Thoracic aorta (tissue), 2 donors: ENCODE data around the gene DUSP7. TPM values are rescaled to one million over a fixed set of nuclear protein-coding genes. Genes with fewer than 3 reads are reported as not detected.

Experiments
- ATAC-seq: fragments of 150-250 bp; one replicate; pipeline ENCODE4 v1.8.0; 2017; ENCODE audit warnings: low read depth; ENCODE audit not compliant: insufficient number of reproducible peaks, low FRiP score
- DNase-seq: peaks from one replicate; pipeline ENCODE4 v3.0.0-alpha.2; 2020; ENCODE audit warnings: low spot score
- H3K27ac ChIP-seq, 2 donors: fragments of 200-600 bp; sonication (generic); 1 replicate in 1 of 2; 2 replicates in 1 of 2; pipeline ENCODE4 v1.5.1; 2016; ENCODE audit warnings: mild to moderate bottlenecking in 2 of 2, moderate library complexity in 2 of 2
- H3K27me3 ChIP-seq: fragments of 200-600 bp; sonication (generic); replicated peaks from 2 replicates; pipeline ENCODE4 v1.6.0; 2016; ENCODE audit warnings: mild to moderate bottlenecking; ENCODE audit not compliant: insufficient read depth
- H3K36me3 ChIP-seq: fragments of 200-600 bp; sonication (generic); one replicate; pipeline ENCODE4 v1.5.1; 2016
- H3K4me1 ChIP-seq, 2 donors: fragments of 200-600 bp; sonication (generic); 1 replicate in 1 of 2; 2 replicates in 1 of 2; pipeline versions ENCODE4 v1.5.1 to v1.6.0; 2016; ENCODE audit warnings: low read depth in 2 of 2, mild to moderate bottlenecking in 1 of 2; ENCODE audit not compliant: control insufficient read depth in 1 of 2
- H3K4me3 ChIP-seq: fragments of 200-600 bp; sonication (generic); 2 replicates; pipeline ENCODE4 v1.5.1; 2016; ENCODE audit warnings: mild to moderate bottlenecking
- H3K9me3 ChIP-seq: fragments of 200-600 bp; sonication (generic); 2 replicates; pipeline ENCODE4 v1.5.1; 2016
- total RNA-seq, 2 donors: library from RNA; depleted of rRNA; stranded (reverse); fragments of >200 nt; gene quantifications; one replicate each; pipeline versions ENCODE4 v1.1.0 to v1.2.3, GENCODE V29; 2016
- TF ChIP-seq, protein P1 (sequence below): fragments of 200-600 bp; sonication (generic); IDR thresholded peaks from one replicate; pipeline ENCODE4 v1.5.1; 2019; ENCODE audit warnings: antibody characterized with exemption

Gene DUSP7
- total RNA-seq, 2 donors from 2014 or later, result 41.1 to 42.2 TPM

DNA sequence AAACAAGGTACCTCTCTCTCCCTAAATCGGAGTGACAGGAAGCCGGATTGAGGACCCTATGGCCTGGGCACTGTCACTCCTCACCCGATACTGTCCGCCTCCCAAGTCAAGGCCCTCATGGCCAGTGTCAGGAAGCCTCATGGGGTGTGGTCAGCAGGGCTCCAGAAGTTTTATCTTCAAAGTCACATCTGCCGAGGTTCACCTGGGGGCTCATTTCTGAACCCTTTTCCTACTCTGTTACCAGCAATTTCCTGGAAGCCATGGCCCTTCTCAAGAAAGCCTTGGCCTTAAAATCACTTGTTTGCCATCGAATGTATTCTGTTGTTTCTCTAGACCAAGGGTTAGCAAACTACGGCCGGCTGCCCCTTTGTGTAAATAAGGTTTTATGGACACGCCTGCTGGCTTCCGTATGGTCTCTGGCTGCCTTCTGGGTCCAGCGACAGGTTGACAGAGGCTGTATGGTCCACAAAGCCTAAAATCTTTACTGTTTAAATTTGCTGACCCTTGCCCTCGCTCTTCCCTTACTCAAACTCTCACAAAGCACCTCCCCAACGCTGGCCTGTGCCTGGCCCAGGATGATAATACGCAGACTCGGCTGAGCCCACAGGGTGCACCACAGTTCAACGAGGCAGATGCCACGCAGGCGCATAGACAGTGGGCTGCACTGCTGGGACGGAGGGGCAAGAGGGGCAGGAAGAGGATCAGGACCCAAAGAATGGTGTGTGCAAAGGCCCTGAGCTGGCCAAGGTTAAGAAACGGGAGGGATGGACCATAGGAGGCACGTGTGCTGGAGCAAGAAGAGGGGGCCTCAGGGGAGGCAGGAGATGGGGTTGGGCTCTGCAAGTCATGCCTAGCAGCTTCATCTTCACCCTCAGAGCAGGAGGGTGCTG, 24.7 kb upstream of the DUSP7 start:
- Histone ChIP-seq H3K4me3 (no peak overlapping the region), H3K27ac (no peak overlapping the region), H3K36me3 (no peaks in the 10 kb centered on the region), H3K9me3 (no peaks in the 10 kb centered on the region), H3K4me1 (peaks cover 12 to 15% of the 10 kb centered on the region in 2 donors), H3K27me3 (no peaks in the 10 kb centered on the region)
- TF ChIP-seq, protein P1, sequence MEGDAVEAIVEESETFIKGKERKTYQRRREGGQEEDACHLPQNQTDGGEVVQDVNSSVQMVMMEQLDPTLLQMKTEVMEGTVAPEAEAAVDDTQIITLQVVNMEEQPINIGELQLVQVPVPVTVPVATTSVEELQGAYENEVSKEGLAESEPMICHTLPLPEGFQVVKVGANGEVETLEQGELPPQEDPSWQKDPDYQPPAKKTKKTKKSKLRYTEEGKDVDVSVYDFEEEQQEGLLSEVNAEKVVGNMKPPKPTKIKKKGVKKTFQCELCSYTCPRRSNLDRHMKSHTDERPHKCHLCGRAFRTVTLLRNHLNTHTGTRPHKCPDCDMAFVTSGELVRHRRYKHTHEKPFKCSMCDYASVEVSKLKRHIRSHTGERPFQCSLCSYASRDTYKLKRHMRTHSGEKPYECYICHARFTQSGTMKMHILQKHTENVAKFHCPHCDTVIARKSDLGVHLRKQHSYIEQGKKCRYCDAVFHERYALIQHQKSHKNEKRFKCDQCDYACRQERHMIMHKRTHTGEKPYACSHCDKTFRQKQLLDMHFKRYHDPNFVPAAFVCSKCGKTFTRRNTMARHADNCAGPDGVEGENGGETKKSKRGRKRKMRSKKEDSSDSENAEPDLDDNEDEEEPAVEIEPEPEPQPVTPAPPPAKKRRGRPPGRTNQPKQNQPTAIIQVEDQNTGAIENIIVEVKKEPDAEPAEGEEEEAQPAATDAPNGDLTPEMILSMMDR, result no peak
- ATAC-seq (no peak), DNase-seq (no peak)

DNA sequence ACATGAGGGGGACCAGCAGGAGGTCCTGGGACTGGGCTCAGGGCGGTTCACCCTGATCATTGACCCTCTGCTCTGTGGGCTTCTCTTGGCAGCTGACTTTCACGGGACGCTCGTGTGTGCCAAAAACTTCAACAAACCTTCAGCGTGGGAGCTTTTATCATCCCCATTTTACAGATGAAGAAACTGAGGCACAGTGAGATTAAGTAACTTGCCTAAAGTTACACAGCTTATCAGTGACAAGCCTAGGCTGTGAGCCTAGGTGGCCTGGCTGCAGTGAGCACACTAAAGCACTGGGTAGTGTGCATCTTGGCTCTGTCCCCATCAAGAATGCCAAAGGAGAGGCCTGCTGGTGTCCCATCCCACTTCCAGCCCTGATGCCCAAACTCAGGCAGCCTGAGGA, 23.6 kb upstream of the DUSP7 start:
- no peaks in the 10 kb centered on the region for H3K36me3 ChIP-seq
- H3K4me1 ChIP-seq, result peaks cover 12 to 15% of the 10 kb centered on the region in 2 donors
- H3K27ac ChIP-seq, result no peak overlapping the region
- no peak for DNase-seq
- H3K27me3 ChIP-seq, result no peaks in the 10 kb centered on the region
- TF ChIP-seq, protein P1, result no peak
- no peak overlapping the region for H3K4me3 ChIP-seq
- ATAC-seq, result no peak
- H3K9me3 ChIP-seq, result no peaks in the 10 kb centered on the region

DNA sequence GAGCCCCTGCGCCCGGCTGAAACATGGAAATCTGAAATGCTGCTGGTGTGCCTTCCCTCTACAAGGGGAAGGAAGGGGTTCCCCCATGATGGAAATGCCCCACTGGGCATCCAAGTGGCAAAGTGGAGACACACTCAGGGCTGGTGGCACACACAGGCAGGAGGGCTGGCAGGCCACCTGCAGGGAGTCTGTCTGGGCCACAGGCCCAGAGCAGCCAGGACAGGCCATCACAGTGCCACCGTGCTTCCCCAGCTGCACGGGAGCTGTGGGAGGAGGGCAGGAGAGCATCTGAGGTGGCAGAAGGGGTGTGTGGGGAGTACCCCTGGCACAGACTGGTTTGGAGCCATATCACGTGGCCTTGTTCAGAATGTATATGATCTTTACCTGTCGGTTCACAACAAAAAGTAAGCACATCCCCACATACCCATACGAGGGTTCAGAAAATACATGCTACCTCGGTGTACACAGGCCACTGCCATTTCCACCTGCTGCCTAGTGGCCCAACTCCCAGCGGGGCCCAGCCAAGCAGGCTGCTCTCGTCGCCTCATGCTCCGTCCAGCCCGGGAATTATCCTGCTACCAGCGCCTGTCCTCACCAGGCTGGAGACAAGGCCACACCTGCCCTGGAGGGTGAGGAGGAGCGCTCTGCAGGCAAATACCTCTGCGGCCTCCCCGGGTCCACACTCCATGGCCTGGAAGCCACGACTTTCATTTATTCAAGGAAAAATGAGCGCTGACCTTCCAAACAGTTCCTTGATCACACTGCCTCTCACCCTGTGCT, 22.6 kb upstream of the DUSP7 start:
- Histone ChIP-seq H3K4me3 (no peak overlapping the region), H3K27ac (no peak overlapping the region), H3K9me3 (no peaks in the 10 kb centered on the region), H3K27me3 (no peaks in the 10 kb centered on the region), H3K4me1 (peaks cover 12 to 15% of the 10 kb centered on the region in 2 donors), H3K36me3 (no peaks in the 10 kb centered on the region)
- no peak for ATAC-seq
- TF ChIP-seq, protein P1, result no peak
- no peak for DNase-seq

DNA sequence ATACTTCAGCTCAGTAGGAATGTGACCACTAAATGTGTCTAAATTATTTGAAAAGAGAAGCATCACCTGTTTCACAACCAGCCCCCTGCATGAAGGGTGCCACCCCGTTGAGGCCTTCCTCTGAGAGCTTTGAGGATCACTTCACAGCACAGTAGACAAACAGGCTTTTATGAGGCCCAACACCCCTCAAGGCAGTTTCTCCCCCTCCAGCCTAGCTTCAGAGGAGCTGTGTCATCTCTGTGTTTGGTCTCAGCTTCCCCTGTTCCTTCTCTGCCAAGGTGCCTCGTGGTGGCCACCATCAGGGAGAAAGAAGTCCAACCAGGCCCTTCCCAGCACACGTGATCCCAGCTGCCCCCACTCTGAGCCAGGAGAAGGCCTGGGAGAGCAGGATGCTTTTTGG, 21.6 kb upstream of the DUSP7 start:
- ATAC-seq, result no peak
- H3K27ac ChIP-seq, result peak overlapping the region; percentile 72 to 73

More for the DNA sequence above, 21.6 kb upstream of the DUSP7 start:
- TF ChIP-seq, protein P1, result no peak
- Histone ChIP-seq H3K4me1 (peaks cover 12 to 15% of the 10 kb centered on the region in 2 donors), H3K27me3 (no peaks in the 10 kb centered on the region), H3K9me3 (no peaks in the 10 kb centered on the region), H3K4me3 (no peak overlapping the region), H3K36me3 (no peaks in the 10 kb centered on the region)
- no peak for DNase-seq
